ENCODE results near the gene LPCAT1. TPM values are rescaled to one million over a fixed set of nuclear protein-coding genes. Genes with fewer than 3 reads are reported as not detected.
"Not testable (repeated sequence)": the region's sequence is repeated elsewhere in the genome, so short reads cannot be mapped to it uniquely, and the experiment has no call there.

The LPCAT1 gene
- total RNA-seq, 1 donor from 2014 or later = 74.8 TPM

GRCh38 chr5:1516615-1517601, 6.9 kb downstream of the LPCAT1 start:
- peaks cover 6% of the 10 kb centered on the region for H3K36me3 Mint-ChIP-seq
- no peak for TF ChIP-seq CTCF (IDR thresholded peaks at IDR 0.05; ENCODE audit: unreplicated experiment)
- H3K27ac Mint-ChIP-seq = peak overlapping the region; percentile 67
- H3K27me3 Mint-ChIP-seq (ENCODE audit: low read depth) = no peaks in the 10 kb centered on the region
- H3K4me1 Mint-ChIP-seq = peaks cover 39% of the 10 kb centered on the region
- H3K9me3 Mint-ChIP-seq = no peaks in the 10 kb centered on the region
- no peak overlapping the region for H3K4me3 Mint-ChIP-seq
- peak; percentile 11 to 37 for DNase-seq (ENCODE audit: low spot score in 2 of 2, unreplicated experiment in 2 of 2)

- no peak for TF ChIP-seq CTCF (IDR thresholded peaks at IDR 0.05; ENCODE audit: unreplicated experiment)
- H3K9me3 Mint-ChIP-seq = no peaks in the 10 kb centered on the region
- peak overlapping the region; percentile 67 for H3K27ac Mint-ChIP-seq
- H3K27me3 Mint-ChIP-seq (ENCODE audit: low read depth) = no peaks in the 10 kb centered on the region
- H3K4me1 Mint-ChIP-seq = peaks cover 30% of the 10 kb centered on the region
- no peak overlapping the region for H3K4me3 Mint-ChIP-seq
- peak; percentile 11 to 33 for DNase-seq (ENCODE audit: low spot score in 2 of 2, unreplicated experiment in 2 of 2)
- peaks cover 8% of the 10 kb centered on the region for H3K36me3 Mint-ChIP-seq
Measured at GRCh38 chr5:1515921-1516571, 7.7 kb downstream of the LPCAT1 start.

GRCh38 chr5:1515311-1515920, 8.3 kb downstream of the LPCAT1 start:
- H3K36me3 Mint-ChIP-seq = peaks cover 8% of the 10 kb centered on the region
- H3K9me3 Mint-ChIP-seq = no peaks in the 10 kb centered on the region
- H3K4me3 Mint-ChIP-seq = no peak overlapping the region
- peaks cover 28% of the 10 kb centered on the region for H3K4me1 Mint-ChIP-seq
- H3K27ac Mint-ChIP-seq = peak overlapping the region; percentile 39
- TF ChIP-seq CTCF (IDR thresholded peaks at IDR 0.05; ENCODE audit: unreplicated experiment) = no peak
- H3K27me3 Mint-ChIP-seq (ENCODE audit: low read depth) = no peaks in the 10 kb centered on the region
- peak; percentile 7 to 37 for DNase-seq (ENCODE audit: low spot score in 2 of 2, unreplicated experiment in 2 of 2)

- peaks cover 30% of the 10 kb centered on the region for H3K4me1 Mint-ChIP-seq
- DNase-seq (ENCODE audit: low spot score in 2 of 2, unreplicated experiment in 2 of 2) = peak; percentile 20 to 52
- H3K27me3 Mint-ChIP-seq (ENCODE audit: low read depth); H3K9me3 Mint-ChIP-seq; H3K4me3 Mint-ChIP-seq: not testable (repeated sequence)
- peaks cover 11% of the 10 kb centered on the region for H3K36me3 Mint-ChIP-seq
- peak overlapping the region; percentile 48 for H3K27ac Mint-ChIP-seq
Measured at GRCh38 chr5:1514819-1515310, 8.9 kb downstream of the LPCAT1 start.

GRCh38 chr5:1514027-1514818, 9.5 kb downstream of the LPCAT1 start:
- DNase-seq (ENCODE audit: low spot score in 2 of 2, unreplicated experiment in 2 of 2) = peak; percentile 16 to 38
- H3K9me3 Mint-ChIP-seq = no peaks in the 10 kb centered on the region
- H3K27ac Mint-ChIP-seq = peak overlapping the region; percentile 48
- H3K27me3 Mint-ChIP-seq (ENCODE audit: low read depth) = no peaks in the 10 kb centered on the region
- no peak overlapping the region for H3K4me3 Mint-ChIP-seq
- no peak for TF ChIP-seq CTCF (IDR thresholded peaks at IDR 0.05; ENCODE audit: unreplicated experiment)
- H3K36me3 Mint-ChIP-seq = peaks cover 14% of the 10 kb centered on the region
- H3K4me1 Mint-ChIP-seq = peaks cover 30% of the 10 kb centered on the region

Data from mesothelial cell of epicardium (in vitro differentiated cells).